CD4-positive, alpha-beta T cell treated with Interleukin-10 for 1 hour (primary cell): ENCODE measurements around the gene TACSTD2.
"Not testable (repeated sequence)": the region's sequence is repeated elsewhere in the genome, so short reads cannot be mapped to it uniquely, and the experiment has no call there.

ENCODE experiments used
- DNase-seq: peaks from one replicate; pipeline ENCODE4 v3.0.0-alpha.2; 2020

The TACSTD2 gene

DNA sequence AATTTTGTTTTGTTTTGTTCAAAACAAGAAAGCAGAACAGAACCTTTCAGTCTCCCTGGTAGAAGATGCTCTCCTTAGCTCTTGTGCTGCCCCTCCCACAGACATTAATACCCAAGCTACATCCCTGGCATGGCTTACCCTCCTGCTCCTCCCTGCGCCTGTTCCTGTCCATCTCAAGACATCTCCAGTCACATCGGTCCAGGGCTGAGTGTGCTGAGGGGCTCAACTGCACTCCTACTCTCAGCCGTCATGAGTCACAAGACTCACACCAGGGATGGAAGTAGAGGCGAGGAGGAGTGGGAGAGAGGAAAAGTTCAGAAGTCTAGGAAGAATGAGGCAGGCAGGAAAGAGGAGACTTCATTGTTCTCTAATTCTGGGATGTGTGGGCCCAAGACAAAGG is 9.2 kb upstream of the TACSTD2 start:
- DNase-seq = no peak

DNA sequence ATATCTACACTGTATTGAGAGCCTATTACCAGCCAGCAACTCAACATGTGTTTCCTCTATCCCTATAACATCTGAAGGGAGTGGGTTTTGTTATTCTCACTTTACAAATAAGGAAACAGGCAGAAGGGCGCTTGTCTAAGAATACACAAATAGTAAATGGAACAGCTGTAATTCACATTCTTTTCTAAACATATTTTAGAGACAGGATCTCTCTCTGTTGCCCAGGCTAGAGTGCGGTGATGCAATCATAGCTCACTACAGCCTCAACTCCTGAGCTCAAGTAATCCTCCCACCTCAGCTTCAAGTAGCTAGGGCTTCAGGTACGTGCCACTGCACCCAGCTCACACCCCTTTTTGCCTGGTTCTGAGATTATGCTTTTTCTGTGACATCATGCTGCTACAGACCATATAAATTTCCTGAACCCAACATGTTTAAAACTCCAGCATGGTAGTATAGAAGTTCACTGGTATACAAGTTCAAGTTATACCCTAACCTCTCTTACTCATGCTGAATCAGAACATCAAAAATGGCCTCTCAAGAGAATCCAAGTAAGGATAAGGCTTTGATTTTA is 8.6 kb upstream of the TACSTD2 start:
- DNase-seq = no peak

DNA sequence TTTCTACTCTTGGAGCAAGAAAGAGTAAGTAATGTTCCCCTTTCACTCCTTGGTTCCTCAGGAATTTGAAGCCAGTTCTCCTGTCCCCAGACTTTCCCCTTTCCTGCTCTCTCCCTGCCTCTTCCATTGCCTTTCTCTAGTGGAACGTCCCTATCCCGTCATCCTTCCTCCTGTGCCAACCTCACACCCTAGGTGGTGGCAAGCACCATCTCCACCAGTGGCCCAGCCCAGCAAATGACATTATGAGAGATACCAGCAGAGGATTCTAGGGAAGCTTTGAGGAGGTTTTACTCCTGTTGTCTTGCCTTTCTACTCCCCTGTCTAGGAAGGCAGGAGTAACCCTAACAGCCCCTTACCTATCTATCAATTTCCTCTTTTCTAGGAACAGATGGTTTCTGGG is 8.1 kb upstream of the TACSTD2 start:
- no peak for DNase-seq

DNA sequence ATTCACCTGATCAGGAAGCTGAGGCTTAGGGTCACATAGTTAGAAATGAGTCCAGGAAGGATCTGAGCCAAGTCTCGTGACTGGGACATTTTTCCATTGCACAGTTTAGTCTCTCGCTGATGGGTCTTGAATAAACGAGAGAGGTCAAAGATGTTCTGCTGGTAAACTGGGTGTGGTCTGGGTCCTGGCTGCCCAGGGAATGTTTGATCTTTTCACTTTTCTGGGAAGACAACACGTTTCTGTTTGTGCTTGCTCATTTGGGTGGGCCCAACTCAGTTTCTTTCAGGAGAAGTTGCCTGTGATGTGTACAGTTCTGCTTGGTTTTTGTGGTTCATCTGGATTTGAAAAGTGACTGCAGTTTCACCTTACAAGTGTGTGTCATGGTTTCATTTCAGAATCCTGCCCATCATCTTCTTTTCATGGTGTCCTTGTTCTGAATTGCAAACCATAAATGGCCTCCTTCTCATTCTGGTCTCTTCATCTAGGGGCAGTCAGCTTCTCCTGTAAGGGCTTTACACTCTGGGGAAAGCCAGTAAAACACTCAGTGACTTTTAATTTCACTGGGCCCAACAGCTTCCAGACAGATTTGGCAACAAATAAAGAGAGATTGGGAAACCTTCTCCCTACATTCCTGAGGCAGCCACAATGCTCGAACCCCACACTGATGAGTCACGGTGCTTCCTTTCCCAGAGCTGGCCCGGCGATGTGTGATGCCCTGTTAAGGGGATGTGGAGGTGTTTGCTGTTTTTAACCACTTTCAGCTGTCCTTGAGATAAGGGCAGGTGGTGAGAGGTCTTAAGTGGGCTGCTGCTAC is 7.2 kb upstream of the TACSTD2 start:
- no peak for DNase-seq

DNA sequence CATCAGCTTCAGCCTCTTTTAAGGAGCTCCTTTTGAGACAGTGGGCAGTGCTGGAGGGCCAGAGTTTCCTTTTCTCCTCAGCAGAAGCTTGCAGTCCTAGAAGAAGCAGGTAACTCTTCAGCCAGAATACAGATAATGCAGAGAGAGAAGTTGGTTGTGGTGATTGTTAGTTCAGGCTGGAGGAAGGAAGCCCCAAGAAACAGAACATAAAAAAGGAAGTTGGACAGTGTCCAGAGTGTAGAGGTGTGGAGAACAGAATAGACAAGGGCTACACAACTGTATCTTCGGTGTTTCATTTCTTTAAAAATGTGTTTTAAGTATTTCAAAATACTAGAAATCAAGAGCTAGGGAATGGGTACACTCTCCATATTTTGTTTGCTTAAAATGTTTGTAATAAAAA is 6.4 kb upstream of the TACSTD2 start:
- no peak for DNase-seq

DNA sequence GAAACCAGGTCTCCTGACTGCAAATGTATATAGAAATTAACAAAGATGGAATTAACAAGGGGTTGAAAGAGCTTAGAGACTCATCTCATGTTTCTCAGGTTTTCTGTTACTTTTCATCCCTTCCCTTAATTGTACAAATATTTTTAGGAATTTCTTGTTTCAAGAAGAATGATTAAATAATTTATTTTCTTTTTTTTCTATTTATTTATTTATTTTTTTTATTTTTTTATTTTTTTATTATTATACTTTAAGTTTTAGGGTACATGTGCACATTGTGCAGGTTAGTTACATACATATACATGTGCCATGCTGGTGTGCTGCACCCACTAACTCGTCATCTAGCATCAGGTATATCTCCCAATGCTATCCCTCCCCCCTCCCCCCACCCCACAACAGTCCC is 5.1 kb upstream of the TACSTD2 start:
- DNase-seq = not testable (repeated sequence)

DNA sequence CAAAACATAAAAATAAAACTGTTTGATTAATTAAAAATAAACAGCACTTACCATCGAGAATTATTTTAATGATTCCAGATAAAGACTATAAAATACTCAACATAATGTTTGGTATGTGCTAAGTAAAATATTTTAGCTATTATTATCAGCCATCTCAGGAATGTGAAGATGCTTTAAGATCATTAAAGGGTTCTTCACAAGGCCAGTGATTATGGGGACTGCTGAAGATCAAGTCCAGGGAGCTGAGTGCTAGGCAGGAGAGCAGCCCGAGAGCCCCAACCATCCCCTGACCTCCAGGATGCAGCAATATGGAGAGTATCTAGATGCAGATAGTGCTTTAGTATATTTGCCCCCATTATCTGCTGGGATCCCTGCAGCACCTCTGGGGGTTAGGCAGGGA is 4.6 kb upstream of the TACSTD2 start:
- no peak for DNase-seq

DNA sequence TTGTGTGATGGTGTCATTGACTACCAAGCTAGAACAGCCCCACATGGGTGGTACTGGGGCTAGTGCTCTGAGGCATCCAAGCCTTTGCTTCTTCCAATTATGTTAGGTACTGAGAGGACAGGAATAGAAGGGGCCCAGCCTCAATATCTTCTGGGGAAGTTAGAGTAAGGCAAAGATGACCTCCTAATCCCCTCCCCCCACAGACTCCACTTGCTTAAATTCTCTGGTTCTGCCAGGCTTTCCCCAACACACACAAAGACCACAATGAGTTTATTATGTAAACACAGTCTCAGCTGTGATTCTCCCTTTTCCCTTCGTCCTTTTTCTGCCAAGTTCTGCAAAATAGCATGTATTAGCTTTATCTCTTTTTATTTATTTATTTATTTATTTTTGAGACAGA is 3.1 kb upstream of the TACSTD2 start:
- DNase-seq = no peak

DNA sequence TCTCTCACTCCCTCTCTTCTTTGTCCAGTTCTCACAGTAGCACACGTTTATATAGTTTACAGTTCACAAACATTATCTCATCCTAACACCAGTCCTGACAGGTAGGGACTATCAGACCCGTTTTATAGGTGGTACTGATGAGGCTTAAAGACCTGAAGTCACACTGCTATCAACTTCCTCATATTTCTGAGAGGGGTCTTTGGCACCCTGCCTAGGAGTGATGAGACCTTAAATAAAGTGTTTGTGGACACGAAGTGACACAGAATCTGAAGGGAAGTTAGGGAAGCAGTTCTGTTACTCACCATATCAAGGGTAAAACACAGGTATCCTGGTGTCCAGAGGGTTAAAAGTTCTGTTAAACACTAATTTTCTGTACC is 590 bp upstream of the TACSTD2 start:
- no peak for DNase-seq

DNA sequence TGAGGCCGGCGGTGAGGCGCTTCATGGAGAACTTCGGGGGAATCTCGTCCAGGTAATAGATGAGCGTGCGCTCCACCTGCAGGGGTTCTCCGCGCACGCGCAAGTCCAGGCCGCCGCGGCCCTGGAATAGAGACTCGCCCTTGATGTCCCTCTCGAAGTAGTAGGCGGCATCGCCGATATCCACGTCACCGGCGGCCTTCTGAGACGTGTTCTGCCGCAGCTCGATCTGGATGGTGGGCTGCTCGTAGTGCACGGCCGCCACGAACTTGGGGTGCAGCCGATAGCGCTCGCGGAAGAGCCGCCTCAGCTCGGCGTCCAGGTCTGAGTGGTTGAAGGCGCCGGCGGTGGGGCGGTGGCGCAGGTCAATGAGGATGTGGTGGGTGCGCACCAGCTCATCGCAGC is 726 bp downstream of the TACSTD2 start:
- DNase-seq = no peak

DNA sequence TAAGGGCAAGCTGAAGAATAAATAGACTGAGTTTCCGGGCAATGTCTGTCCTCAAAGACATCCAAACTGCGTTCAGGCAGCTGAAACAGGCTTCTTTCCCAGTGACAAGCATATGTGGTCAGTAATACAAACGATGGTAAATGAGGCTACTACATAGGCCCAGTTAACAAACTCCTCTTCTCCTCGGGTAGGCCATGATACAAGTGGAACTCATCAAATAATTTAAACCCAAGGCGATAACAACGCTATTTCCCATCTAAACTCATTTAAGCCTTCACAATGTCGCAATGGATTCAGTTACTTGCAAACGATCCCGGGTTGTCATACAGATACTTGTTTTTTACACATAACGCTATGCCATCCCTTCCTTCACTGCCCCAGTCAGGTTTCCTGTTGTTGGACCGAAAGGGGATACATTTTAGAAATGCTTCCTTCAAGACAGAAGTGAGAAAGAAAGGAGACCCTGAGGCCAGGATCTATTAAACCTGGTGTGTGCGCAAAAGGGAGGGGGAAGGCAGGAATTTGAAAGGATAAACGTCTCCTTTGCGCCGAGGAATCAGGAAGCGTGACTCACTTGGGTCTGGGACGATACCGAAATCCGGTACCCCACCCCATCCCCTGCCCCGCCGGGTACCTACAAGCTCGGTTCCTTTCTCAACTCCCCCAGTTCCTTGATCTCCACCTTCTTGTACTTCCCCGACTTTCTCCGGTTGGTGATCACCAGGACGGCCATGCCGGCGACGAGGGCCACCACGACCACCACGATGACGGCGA is 1.3 kb downstream of the TACSTD2 start:
- DNase-seq = no peak

DNA sequence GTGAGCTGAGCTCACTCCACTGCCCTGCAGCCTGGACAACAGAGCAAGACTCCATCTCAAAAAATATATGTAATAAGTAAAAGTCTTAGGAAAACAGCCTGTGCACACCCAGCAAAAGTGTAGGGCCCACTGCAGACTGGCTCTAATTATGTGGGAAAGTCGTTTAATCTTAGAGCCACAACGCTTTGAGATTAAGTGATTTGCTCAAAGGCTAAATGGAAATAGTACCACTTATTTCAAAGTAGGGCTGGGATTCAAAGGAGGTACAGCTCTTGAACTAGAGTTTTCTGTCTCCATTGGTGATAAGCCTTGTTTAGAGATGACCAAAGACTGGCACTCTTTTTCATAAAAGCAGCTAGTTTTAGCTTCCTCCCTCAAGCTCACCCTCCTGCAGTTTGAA is 2.2 kb downstream of the TACSTD2 start:
- DNase-seq = no peak

DNA sequence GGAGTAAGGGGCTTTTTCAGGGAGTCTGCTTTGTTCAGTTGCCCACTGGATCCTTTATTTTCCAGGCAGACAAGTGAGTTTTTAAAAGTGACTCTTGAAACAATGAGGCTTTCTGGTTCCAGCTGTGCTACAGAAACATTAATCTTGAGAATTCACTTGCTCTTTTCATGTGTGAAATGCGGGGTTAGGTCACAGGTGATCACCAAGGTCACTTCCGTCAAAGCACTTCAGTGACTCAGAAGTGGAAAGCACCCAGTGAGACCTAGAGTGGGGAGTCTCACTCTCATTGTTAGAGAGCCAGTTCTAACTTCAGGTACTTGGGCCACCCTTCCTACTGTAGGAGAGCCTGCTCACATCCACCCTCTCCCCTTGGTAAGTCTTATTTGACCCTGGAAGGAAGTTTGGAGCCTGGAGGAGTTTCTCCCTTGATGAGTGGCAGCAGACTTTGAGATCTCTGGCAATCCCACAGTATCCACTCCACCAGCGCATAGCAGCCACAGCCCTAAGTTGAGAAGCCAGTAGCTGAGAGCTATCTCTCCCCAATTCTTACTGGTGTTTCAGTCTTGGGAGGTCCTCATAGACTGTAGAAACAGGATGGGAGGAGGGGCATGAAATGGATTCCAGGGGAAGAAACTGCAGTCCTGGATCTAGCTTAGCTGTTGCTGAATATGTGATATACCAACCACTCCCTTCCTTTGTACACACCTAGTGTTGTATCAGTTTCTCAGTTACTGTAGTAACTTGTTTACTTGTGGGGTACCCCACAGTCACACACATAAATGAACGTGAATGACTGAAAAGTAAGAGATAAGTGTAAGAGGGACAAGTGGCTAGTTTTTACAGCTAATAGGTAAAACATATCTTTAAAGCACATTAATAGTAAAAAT is 3.1 kb downstream of the TACSTD2 start:
- peak; percentile 49 for DNase-seq

DNA sequence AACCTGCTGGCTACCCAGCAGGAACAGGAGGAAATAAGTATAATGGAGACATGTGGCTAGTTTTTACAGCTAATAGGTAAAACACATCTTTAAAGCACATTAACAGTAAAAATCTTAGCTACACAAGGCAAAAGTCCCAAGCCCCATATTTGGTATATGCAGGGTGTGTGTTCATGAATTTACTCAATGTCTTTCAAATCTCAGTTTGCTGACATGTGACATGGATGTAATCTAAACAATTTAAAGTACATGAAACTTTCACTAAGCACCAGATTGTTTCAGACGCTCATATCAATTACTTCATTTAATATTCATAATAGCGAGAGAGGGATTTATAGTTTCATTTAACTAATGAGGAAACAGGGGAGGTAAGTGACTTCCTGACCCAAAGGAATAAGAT is 3.9 kb downstream of the TACSTD2 start:
- DNase-seq = no peak

DNA sequence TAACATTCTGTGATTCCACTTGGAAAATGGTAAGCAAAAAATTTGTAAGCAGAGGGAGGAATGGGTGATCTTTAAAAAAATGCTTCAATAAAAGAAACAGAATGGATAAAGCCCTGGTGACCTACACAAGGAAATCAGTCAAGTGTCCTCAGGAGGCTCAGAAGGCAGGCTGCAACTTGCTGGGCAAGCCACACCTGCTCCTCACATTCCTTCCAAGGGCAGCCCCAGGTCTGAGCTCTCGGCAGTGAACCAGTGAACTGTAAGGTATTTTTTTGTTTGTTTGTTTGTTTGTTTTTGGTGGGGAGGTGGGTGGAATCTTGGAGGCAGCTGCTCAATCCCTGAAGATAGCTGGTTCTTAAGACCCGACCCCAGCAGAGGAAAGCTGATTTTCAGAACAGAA is 4.4 kb downstream of the TACSTD2 start:
- DNase-seq = no peak

DNA sequence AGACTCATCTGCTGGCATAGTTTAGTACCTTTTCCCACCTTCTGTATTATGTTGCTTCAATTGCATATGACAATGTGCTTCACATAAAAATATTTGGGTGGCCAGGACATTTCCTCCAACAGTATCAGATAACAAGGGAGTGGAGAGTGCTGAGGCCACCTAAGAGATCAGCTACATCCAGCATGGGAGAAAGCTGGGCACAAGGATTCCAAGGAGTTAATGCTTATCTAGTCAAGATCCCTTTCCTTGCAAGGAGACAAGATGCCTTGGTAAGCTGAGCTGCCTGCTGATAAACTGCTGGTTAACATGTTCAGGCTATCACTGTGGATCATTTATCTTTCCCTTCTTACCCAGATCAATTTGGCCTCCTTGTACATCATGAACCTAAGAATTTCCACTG is 5.4 kb downstream of the TACSTD2 start:
- no peak for DNase-seq

DNA sequence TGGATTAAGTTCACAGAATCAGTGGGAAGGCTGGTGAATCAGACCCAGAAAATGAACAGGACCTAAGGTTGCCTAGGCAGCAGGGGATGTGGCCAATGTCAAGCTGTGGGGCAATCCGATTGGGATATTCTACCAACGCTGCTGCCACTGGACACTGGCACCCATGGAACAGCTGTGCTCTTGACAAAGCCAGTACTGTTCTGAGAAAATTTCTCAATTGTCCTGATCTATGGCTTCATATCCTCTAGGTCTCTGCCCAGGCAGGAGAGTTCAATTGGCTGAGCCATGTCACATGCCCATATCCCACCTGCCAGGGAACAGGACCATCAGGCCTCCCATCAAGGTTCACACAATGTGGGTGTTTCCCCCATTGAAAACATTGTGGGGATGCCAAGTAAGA is 6.2 kb downstream of the TACSTD2 start:
- DNase-seq = no peak

DNA sequence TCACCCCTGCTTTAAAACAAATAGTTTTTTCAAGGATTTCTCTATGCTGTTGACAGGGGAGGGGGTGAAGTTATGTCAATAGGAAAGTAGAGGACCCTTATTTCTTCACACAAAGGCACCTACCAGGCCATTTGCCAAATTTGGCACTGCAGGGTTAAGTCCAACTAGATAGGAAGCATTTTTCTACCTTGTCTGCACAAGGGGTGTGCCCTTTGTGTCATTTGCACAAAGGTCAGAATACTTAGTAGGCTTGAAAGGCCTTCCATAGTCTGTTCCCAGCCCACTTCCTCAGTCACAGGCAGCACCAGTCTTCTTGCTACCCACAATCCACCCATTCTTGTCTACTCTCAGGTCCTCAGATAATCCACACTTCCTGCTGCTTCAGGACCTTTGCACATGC is 7.0 kb downstream of the TACSTD2 start:
- DNase-seq = no peak

DNA sequence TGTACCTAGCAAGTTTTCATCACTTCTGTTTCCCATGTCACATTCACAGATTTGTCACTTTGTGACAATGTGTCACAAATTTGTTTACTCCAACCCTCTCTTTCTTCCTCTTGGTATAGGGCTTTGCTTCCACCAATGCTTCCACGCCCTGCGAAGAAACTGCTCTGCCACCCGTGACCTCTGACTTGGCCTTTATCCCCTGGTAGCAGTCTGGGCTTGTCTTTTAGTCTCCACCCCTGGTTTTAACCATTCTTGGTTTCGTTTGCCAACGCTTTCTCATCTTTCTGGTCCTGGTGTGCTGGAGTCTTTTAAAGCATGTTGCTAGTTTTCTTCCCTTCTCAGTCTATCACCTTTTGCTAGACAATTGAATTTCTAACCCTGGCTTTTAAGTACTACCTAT is 8.1 kb downstream of the TACSTD2 start:
- DNase-seq = no peak

DNA sequence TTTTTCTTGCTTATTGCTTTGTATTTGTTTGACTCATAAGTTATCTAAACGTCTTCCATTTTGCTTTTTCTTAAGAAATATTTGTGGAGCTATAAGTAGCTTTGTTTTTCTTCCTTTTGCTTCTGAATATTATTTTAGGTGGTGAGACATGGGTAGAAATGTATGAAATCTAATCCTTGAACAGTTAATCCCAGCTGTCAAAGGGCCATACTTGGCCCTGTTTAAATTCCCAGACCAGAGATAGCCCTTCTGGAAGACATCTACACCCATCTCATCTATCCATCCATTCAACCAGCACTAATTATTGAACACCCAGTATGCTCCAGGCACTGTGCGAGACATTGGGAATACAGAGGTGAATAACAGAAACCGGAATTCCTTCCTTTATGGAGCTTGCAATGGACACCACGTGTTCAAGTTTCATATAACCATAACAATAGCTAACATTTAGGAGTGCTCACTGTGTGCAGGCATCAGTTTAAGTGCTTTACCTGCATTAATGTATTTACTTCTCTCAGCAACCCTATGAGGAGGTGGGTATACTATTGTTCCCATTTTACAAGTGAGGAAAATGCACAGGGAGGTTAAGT is 8.7 kb downstream of the TACSTD2 start:
- DNase-seq = no peak

DNA sequence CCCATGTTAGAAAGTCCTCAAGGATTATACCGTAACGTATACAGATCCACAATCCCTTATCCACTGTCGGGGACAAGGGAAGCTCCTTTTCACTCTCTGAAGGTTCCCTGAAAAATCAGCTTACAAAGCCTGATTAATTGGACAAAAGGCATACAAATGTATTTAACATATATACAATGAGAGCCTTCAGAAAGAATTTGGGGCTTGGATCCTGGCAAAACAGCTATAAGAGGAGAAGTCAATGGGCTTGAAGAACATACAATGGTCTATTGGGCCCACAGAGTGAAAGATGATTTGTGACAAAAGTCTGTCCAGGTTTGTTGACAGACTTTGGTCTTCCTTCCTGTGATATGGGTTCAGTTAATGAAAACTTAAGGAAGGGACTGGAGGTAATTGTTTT is 10.7 kb downstream of the TACSTD2 start:
- no peak for DNase-seq

DNA sequence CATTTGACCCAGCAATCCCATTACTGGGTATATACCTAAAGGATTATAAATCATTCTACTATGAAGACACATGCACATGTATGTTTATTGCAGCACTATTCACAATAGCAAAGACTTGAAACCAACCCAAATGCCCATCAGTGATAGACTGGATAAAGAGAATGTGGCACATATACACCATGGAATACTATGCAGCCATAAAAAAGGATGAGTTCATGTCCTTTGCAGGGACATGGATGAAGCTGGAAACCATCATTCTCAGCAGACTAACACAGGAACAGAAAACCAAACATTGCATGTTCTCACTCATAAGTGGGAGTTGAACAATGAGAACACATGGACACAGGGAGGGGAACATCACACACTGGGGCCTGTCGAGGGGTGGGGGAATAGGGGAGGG is 13.3 kb downstream of the TACSTD2 start:
- not testable (repeated sequence) for DNase-seq

DNA sequence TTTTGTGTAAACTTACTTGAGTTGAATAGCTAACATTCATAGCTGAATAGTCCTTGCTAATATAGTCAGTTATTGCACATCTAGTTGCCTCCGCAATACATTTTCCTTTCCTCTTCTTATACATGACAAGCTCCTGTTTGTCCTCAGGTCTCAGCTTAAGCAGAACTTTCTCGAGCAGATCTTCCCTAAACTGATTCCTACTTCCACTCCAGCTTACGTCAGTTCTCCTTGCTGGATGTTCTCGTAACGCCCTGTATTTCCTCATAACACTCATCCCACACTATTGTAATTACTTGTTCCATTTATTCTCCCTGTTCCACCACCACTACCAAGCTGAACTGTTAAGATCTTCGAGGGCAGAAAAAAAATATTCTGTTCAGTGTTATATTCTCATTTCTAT is 15.4 kb downstream of the TACSTD2 start:
- DNase-seq = no peak
